Loucy (cell line): Measurements from ENCODE around the gene ITGB1BP2.

Experiments used
- EZH2phosphoT487 ChIP-seq: fragments of 200-600 bp; IDR thresholded peaks from 2 replicates; pipeline ENCODE4 v1.6.1; 2018; ENCODE audit warnings: antibody characterized with exemption, mild to moderate bottlenecking, moderate library complexity, borderline replicate concordance
- TF ChIP-seq, protein P1 (sequence below): fragments of 200-600 bp; sonication (generic); conservative IDR thresholded peaks from 2 replicates; pipeline ENCODE4 v1.5.1; 2014; ENCODE audit warnings: mild to moderate bottlenecking, antibody characterized with exemption, low read length

DNA sequence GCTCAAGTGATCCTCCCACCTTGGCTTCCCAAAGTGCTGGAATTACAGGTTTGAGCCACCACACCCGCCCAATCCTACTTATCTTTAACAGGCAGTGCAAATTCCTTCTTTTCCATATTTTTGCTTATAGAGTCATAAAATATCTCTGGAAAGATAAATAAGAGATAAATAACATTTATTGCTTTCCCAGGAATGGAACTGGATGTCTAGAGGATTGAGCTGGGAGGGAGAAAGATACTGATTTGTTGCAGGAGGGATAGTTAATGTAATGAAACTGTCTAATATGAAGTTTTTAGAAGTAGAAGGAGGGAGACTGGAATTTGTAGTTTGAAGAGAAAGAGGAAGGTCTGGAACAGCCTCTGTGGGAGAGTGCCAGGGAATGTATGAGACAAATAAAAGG is 20.2 kb downstream of the ITGB1BP2 start:
- TF ChIP-seq, protein P1, sequence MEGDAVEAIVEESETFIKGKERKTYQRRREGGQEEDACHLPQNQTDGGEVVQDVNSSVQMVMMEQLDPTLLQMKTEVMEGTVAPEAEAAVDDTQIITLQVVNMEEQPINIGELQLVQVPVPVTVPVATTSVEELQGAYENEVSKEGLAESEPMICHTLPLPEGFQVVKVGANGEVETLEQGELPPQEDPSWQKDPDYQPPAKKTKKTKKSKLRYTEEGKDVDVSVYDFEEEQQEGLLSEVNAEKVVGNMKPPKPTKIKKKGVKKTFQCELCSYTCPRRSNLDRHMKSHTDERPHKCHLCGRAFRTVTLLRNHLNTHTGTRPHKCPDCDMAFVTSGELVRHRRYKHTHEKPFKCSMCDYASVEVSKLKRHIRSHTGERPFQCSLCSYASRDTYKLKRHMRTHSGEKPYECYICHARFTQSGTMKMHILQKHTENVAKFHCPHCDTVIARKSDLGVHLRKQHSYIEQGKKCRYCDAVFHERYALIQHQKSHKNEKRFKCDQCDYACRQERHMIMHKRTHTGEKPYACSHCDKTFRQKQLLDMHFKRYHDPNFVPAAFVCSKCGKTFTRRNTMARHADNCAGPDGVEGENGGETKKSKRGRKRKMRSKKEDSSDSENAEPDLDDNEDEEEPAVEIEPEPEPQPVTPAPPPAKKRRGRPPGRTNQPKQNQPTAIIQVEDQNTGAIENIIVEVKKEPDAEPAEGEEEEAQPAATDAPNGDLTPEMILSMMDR: no peak
- no peak for TF ChIP-seq EZH2phosphoT487
